Upper lobe of left lung (tissue), 4 donors: Measurements from ENCODE around the gene C1orf21.

Source experiments
- CTCF ChIP-seq, 6 experiments: fragments of 450-650 bp in 4 of 6; fragments of 200-600 bp in 2 of 6; sonication (generic) in 2 of 6; IDR thresholded peaks; one replicate each; pipeline ENCODE4 v1.5.1; 2016 to 2019; ENCODE audit warnings: antibody characterized with exemption in 6 of 6
- POLR2A ChIP-seq, 4 donors: fragments of 450-650 bp; IDR thresholded peaks; one replicate each; pipeline ENCODE4 v1.5.1; 2016 to 2017; ENCODE audit warnings: antibody characterized with exemption in 4 of 4, mild to moderate bottlenecking in 2 of 4

- TF ChIP-seq POLR2A (IDR thresholded peaks at IDR 0.05) (no peak), CTCF (IDR thresholded peaks at IDR 0.05) (no peak)
These were observed 245.8 kb downstream of the C1orf21 start for GRCh38 chr1:184632415-184633175.
